Large intestine (tissue), 3 donors: ENCODE data around the gene COL12A1. TPM values are rescaled to one million over a fixed set of nuclear protein-coding genes. Genes with fewer than 3 reads are reported as not detected.

ENCODE experiments used
- DNase-seq, 2 donors: peaks; one replicate each; pipeline versions ENCODE4 v3.0.0 to v3.0.0-alpha.2; 2013
- H3K27ac ChIP-seq: one replicate; pipeline ENCODE4 v1.5.1; 2013; ENCODE audit warnings: low read length
- H3K27me3 ChIP-seq: 2 replicates; pipeline ENCODE4 v1.6.1; 2013; ENCODE audit warnings: low read length; ENCODE audit not compliant: control insufficient read depth, insufficient read depth
- H3K36me3 ChIP-seq: 2 replicates; pipeline ENCODE4 v1.6.1; 2013; ENCODE audit warnings: low read length; ENCODE audit not compliant: control insufficient read depth, insufficient read depth
- H3K4me1 ChIP-seq: one replicate; pipeline ENCODE4 v1.6.1; 2013; ENCODE audit warnings: low read length; ENCODE audit not compliant: control insufficient read depth, insufficient read depth
- H3K4me3 ChIP-seq: one replicate; pipeline ENCODE4 v1.5.1; 2013; ENCODE audit warnings: low read length
- H3K9me3 ChIP-seq: one replicate; pipeline ENCODE4 v1.6.1; 2013; ENCODE audit warnings: mild to moderate bottlenecking, low read depth, low read length, moderate library complexity; ENCODE audit not compliant: control insufficient read depth
- WGBS: methylation state at CpG from one replicate; pipeline ENCODE4 v1.1.5; 2013; ENCODE audit warnings: low lambda C conversion rate; ENCODE audit not compliant: insufficient coverage; 5-methylcytosine and 5-hydroxymethylcytosine counted together
- polyA plus RNA-seq: library from polyadenylated mRNA; unstranded; fragments of 120-200 nt; gene quantifications from one replicate; pipeline ENCODE4 v1.2.1, GENCODE V29; 2013

COL12A1 gene
- polyA plus RNA-seq, 1 donor, result 90.9 TPM

- H3K27ac ChIP-seq, result no peak overlapping the region
- peaks cover 6% of the 10 kb centered on the region for H3K27me3 ChIP-seq
- no peaks in the 10 kb centered on the region for H3K36me3 ChIP-seq
- H3K4me3 ChIP-seq, result no peak overlapping the region
- WGBS, result no CpG with 5 or more reads among the region's 2 CpGs
- H3K9me3 ChIP-seq, result no peaks in the 10 kb centered on the region
- peaks cover 14% of the 10 kb centered on the region for H3K4me1 ChIP-seq
- DNase-seq, result no peak
Observed at GRCh38 chr6:75213732-75214131, 7.9 kb upstream of the COL12A1 start.

GRCh38 chr6:75213112-75213511, 7.3 kb upstream of the COL12A1 start:
- Histone ChIP-seq H3K27ac (peak overlapping the region; percentile 71), H3K9me3 (no peaks in the 10 kb centered on the region), H3K4me1 (peaks cover 19% of the 10 kb centered on the region), H3K4me3 (no peak overlapping the region), H3K27me3 (peaks cover 12% of the 10 kb centered on the region), H3K36me3 (no peaks in the 10 kb centered on the region)
- DNase-seq, result no peak
- no CpG with 5 or more reads among the region's 1 CpG for WGBS

- Histone ChIP-seq H3K4me3 (no peak overlapping the region), H3K9me3 (peaks cover 4% of the 10 kb centered on the region), H3K4me1 (peaks cover 24% of the 10 kb centered on the region), H3K27ac (peak overlapping the region; percentile 71), H3K36me3 (no peaks in the 10 kb centered on the region), H3K27me3 (peaks cover 20% of the 10 kb centered on the region)
- WGBS, result no CpG with 5 or more reads among the region's 3 CpGs
- DNase-seq, result peak; percentile 77 to 88
Observed at GRCh38 chr6:75211920-75212590, 6.2 kb upstream of the COL12A1 start.

GRCh38 chr6:75210885-75211739, 5.3 kb upstream of the COL12A1 start:
- peaks cover 30% of the 10 kb centered on the region for H3K4me1 ChIP-seq
- no peaks in the 10 kb centered on the region for H3K36me3 ChIP-seq
- peak in 1 of 2 donors; percentile 43 for DNase-seq
- 37% methylated on average over 3 of the region's 10 CpGs for WGBS
- peaks cover 4% of the 10 kb centered on the region for H3K9me3 ChIP-seq
- peaks cover 28% of the 10 kb centered on the region for H3K27me3 ChIP-seq
- peak overlapping the region; percentile 71 for H3K27ac ChIP-seq
- no peak overlapping the region for H3K4me3 ChIP-seq

GRCh38 chr6:75209184-75209723, 3.4 kb upstream of the COL12A1 start:
- no CpG with 5 or more reads among the region's 7 CpGs for WGBS
- H3K27ac ChIP-seq, result no peak overlapping the region
- H3K4me3 ChIP-seq, result no peak overlapping the region
- H3K27me3 ChIP-seq, result peaks cover 46% of the 10 kb centered on the region
- H3K4me1 ChIP-seq, result peaks cover 38% of the 10 kb centered on the region
- peaks cover 7% of the 10 kb centered on the region for H3K9me3 ChIP-seq
- no peak for DNase-seq
- H3K36me3 ChIP-seq, result no peaks in the 10 kb centered on the region

- peaks cover 38% of the 10 kb centered on the region for H3K4me1 ChIP-seq
- peaks cover 7% of the 10 kb centered on the region for H3K9me3 ChIP-seq
- peaks cover 53% of the 10 kb centered on the region for H3K27me3 ChIP-seq
- WGBS, result 10% methylated on average over 2 of the region's 33 CpGs
- DNase-seq, result peak; percentile 72 to 77
- H3K4me3 ChIP-seq, result no peak overlapping the region
- H3K36me3 ChIP-seq, result no peaks in the 10 kb centered on the region
- peak overlapping the region; percentile 48 for H3K27ac ChIP-seq
Observed at GRCh38 chr6:75208298-75209183, 2.7 kb upstream of the COL12A1 start.

GRCh38 chr6:75206576-75207342, 906 bp upstream of the COL12A1 start:
- H3K4me1 ChIP-seq, result peaks cover 29% of the 10 kb centered on the region
- no CpG with 5 or more reads among the region's 35 CpGs for WGBS
- DNase-seq, result no peak
- peaks cover 65% of the 10 kb centered on the region for H3K27me3 ChIP-seq
- peaks cover 7% of the 10 kb centered on the region for H3K9me3 ChIP-seq
- no peaks in the 10 kb centered on the region for H3K36me3 ChIP-seq
- H3K4me3 ChIP-seq, result peak overlapping the region; percentile 58
- peak overlapping the region; percentile 81 for H3K27ac ChIP-seq

GRCh38 chr6:75204959-75205775, 686 bp downstream of the COL12A1 start:
- Histone ChIP-seq H3K4me3 (peak overlapping the region; percentile 58), H3K36me3 (no peaks in the 10 kb centered on the region), H3K9me3 (peaks cover 7% of the 10 kb centered on the region), H3K27ac (peak overlapping the region; percentile 81), H3K27me3 (peaks cover 69% of the 10 kb centered on the region), H3K4me1 (peaks cover 26% of the 10 kb centered on the region)
- DNase-seq, result peak in 1 of 2 donors; percentile 37
- WGBS, result 0% methylated on average over 1 of the region's 47 CpGs
